Liver (tissue), 8 donors: ENCODE results near the gene CCR5AS.

ENCODE experiments used
- DNase-seq: peaks from one replicate; pipeline ENCODE4 v3.0.0-alpha.2; 2017; ENCODE audit warnings: low spot score
- H3K27ac ChIP-seq, 2 donors: one replicate each; pipeline ENCODE4 v1.7.0; 2013; ENCODE audit warnings: inconsistent platforms in 2 of 2, low read length in 2 of 2, control low read depth in 1 of 2, low read depth in 1 of 2, mild to moderate bottlenecking in 1 of 2
- H3K27me3 ChIP-seq, 4 donors: one replicate each; pipeline versions ENCODE4 v1.6.1 to v1.7.0; 2013; ENCODE audit warnings: low read length in 3 of 4, inconsistent platforms in 1 of 4, mild to moderate bottlenecking in 1 of 4, moderate library complexity in 1 of 4; ENCODE audit not compliant: control insufficient read depth in 4 of 4, insufficient read depth in 4 of 4
- H3K36me3 ChIP-seq, 4 donors: one replicate each; pipeline versions ENCODE4 v1.6.1 to v1.7.0; 2013; ENCODE audit warnings: low read length in 3 of 4, mild to moderate bottlenecking in 3 of 4, low read depth in 1 of 4, moderate library complexity in 1 of 4; ENCODE audit not compliant: control insufficient read depth in 4 of 4, insufficient read depth in 3 of 4
- H3K4me1 ChIP-seq, 4 donors: one replicate each; pipeline versions ENCODE4 v1.6.1 to v1.7.0; 2013; ENCODE audit warnings: low read length in 3 of 4, mild to moderate bottlenecking in 3 of 4, moderate library complexity in 1 of 4; ENCODE audit not compliant: control insufficient read depth in 4 of 4, insufficient read depth in 4 of 4
- H3K4me3 ChIP-seq, 3 donors: one replicate each; pipeline versions ENCODE4 v1.6.1 to v1.7.0; 2013; ENCODE audit warnings: low read length in 3 of 3, control low read depth in 1 of 3, low read depth in 1 of 3, mild to moderate bottlenecking in 1 of 3
- H3K9ac ChIP-seq, 2 donors: one replicate each; pipeline ENCODE4 v1.7.0; 2013; ENCODE audit warnings: low read length in 2 of 2, mild to moderate bottlenecking in 2 of 2, moderate library complexity in 2 of 2, control low read depth in 1 of 2, low read depth in 1 of 2
- H3K9me3 ChIP-seq, 4 donors: one replicate each; pipeline versions ENCODE4 v1.6.1 to v1.7.0; 2013; ENCODE audit warnings: low read length in 3 of 4; ENCODE audit not compliant: control insufficient read depth in 4 of 4
- CTCF ChIP-seq: fragments of 150-350 bp; IDR thresholded peaks from 2 replicates; pipeline ENCODE4 v1.5.1; 2017; ENCODE audit warnings: improper control_type of control experiment, low read depth, low read length; ENCODE audit not compliant: missing input control
- EGR1 ChIP-seq, 2 donors: IDR thresholded peaks; 2 replicates each; pipeline ENCODE4 v1.6.1; 2016 to 2018; ENCODE audit warnings: antibody characterized with exemption in 2 of 2, low read depth in 2 of 2
- FOXA1 ChIP-seq: IDR thresholded peaks from 2 replicates; pipeline ENCODE4 v1.6.1; 2016; ENCODE audit warnings: antibody characterized with exemption
- FOXA2 ChIP-seq: IDR thresholded peaks from 2 replicates; pipeline ENCODE4 v1.6.1; 2016; ENCODE audit warnings: antibody characterized with exemption
- GABPA ChIP-seq, 2 donors: IDR thresholded peaks in 1 of 2; conservative IDR thresholded peaks in 1 of 2; 2 replicates each; pipeline ENCODE4 v1.6.1; 2016; ENCODE audit warnings: antibody characterized with exemption in 2 of 2, mild to moderate bottlenecking in 1 of 2, moderate library complexity in 1 of 2
- HNF4A ChIP-seq, 2 donors: conservative IDR thresholded peaks; 2 replicates each; pipeline ENCODE4 v1.6.1; 2016; ENCODE audit warnings: antibody characterized with exemption in 2 of 2, mild to moderate bottlenecking in 2 of 2
- HNF4G ChIP-seq: IDR thresholded peaks from 2 replicates; pipeline ENCODE4 v1.6.1; 2016; ENCODE audit warnings: antibody characterized with exemption
- JUND ChIP-seq, 2 donors: IDR thresholded peaks; 2 replicates each; pipeline ENCODE4 v1.6.1; 2016; ENCODE audit warnings: antibody characterized with exemption in 2 of 2
- MAX ChIP-seq: IDR thresholded peaks from 2 replicates; pipeline ENCODE4 v1.6.1; 2016; ENCODE audit warnings: antibody characterized with exemption
- NR2F2 ChIP-seq: IDR thresholded peaks from 2 replicates; pipeline ENCODE4 v1.6.1; 2016; ENCODE audit warnings: antibody characterized with exemption
- RAD21 ChIP-seq, 2 donors: IDR thresholded peaks; 2 replicates each; pipeline ENCODE4 v1.6.1; 2016; ENCODE audit warnings: antibody characterized with exemption in 2 of 2, mild to moderate bottlenecking in 2 of 2
- SP1 ChIP-seq: IDR thresholded peaks from 2 replicates; pipeline ENCODE4 v1.6.1; 2018; ENCODE audit warnings: antibody characterized with exemption, mild to moderate bottlenecking
- TAF1 ChIP-seq: conservative IDR thresholded peaks from 2 replicates; pipeline ENCODE4 v1.6.1; 2016; ENCODE audit warnings: antibody characterized with exemption, mild to moderate bottlenecking
- YY1 ChIP-seq: IDR thresholded peaks from 2 replicates; pipeline ENCODE4 v1.6.1; 2016; ENCODE audit warnings: antibody characterized with exemption, mild to moderate bottlenecking
- ZBTB33 ChIP-seq: IDR thresholded peaks from 2 replicates; pipeline ENCODE4 v1.6.1; 2016; ENCODE audit warnings: antibody characterized with exemption
- WGBS: extraction: QIAGEN DNeasy Blood & Tissue Kit; methylation state at CpG from one replicate; pipeline ENCODE4 v1.1.7; 2013; 5-methylcytosine and 5-hydroxymethylcytosine counted together
- TF ChIP-seq, protein P1 (sequence below): IDR thresholded peaks from 2 replicates; pipeline ENCODE4 v1.6.1; 2016; ENCODE audit warnings: antibody characterized with exemption
- TF ChIP-seq, protein P2 (sequence below): IDR thresholded peaks from 2 replicates; pipeline ENCODE4 v1.6.1; 2016; ENCODE audit warnings: antibody characterized with exemption, mild to moderate bottlenecking
- donor health status: healthy.
- donor health status: healthy.
- donor health status: healthy.
- donor health status: healthy.
- donor health status: healthy.

The CCR5AS gene

GRCh38 chr3:46399098-46399497 is 7.8 kb downstream of the CCR5AS start:
- no peak overlapping the region for H3K4me3 ChIP-seq
- TF ChIP-seq, protein P1, sequence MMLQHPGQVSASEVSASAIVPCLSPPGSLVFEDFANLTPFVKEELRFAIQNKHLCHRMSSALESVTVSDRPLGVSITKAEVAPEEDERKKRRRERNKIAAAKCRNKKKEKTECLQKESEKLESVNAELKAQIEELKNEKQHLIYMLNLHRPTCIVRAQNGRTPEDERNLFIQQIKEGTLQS = no peak
- no peaks in the 10 kb centered on the region for H3K9me3 ChIP-seq
- no peak overlapping the region for H3K9ac ChIP-seq
- DNase-seq = no peak
- no peaks in the 10 kb centered on the region for H3K4me1 ChIP-seq
- no peaks in the 10 kb centered on the region for H3K27me3 ChIP-seq
- H3K27ac ChIP-seq = no peak overlapping the region
- WGBS = 83% methylated on average over 2 of the region's 2 CpGs
- no peaks in the 10 kb centered on the region for H3K36me3 ChIP-seq

DNA sequence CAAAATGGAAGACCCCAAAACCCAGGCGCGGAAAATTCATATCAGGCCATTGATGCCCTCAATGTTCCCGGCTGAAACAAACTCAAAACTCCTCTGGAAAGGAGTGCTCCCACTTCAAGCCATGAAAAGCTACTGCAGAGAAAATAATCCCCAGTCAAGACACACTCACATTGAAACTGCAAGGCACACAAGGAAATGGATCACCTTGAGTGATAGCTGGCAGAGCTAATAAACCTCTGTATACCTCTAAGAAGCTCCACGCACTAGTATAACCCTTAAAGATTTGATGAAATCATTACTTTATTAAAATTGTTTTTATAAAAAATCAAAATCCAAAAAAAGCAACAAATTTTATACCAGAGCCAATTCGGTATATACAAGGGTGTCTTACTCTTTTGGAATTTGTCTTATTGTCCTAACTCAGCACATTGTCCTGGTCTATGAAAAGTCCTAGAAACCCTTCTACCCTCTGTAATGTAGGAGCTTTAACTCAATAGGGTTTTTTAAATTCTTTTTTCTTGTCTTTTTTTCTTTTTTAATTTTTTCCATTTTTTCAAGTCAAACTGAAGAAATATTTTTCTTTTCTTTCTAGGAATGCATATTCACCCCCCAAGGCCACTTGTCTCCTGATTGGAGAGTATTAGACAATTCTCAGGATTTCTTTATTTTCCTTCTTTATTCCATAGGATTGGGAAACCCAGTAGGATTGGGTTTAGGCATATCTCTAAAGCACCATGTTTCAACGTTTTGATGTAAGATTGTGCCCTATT is 8.5 kb downstream of the CCR5AS start:
- H3K27ac ChIP-seq = no peak overlapping the region
- TF ChIP-seq ZBTB33 = no peak
- TF ChIP-seq GABPA (IDR thresholded peaks at IDR 0.05 in 1 of 2, conservative IDR thresholded peaks at IDR 0.05 in 1 of 2) = no peak
- TF ChIP-seq TAF1 = no peak
- TF ChIP-seq MAX = no peak
- DNase-seq = no peak
- no peaks in the 10 kb centered on the region for H3K9me3 ChIP-seq
- 85% methylated on average over 6 of the region's 6 CpGs for WGBS
- H3K9ac ChIP-seq = no peak overlapping the region
- no peak overlapping the region for H3K4me3 ChIP-seq
- no peaks in the 10 kb centered on the region for H3K27me3 ChIP-seq
- no peaks in the 10 kb centered on the region for H3K36me3 ChIP-seq
- H3K4me1 ChIP-seq = no peaks in the 10 kb centered on the region

DNA sequence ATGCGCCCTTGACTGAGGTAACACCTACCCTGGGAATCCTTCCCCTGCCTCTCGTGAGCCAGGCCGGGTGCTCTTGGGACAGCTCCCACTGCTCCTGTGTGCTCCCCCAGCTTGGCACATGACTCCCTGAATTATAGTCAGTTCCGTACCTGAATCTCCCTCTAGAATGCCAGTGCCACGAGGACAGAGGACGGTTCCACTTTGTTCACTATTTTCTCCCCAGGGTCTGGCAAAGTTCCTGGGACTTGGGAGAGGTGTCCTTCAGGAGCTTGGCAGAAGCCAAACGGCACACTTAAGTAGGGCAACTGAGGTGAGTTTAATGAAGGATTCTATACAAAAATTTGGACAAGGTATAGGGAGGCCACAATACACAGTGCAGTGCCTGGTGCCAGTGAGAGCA is 9.8 kb downstream of the CCR5AS start:
- H3K4me1 ChIP-seq = no peaks in the 10 kb centered on the region
- no peaks in the 10 kb centered on the region for H3K9me3 ChIP-seq
- H3K4me3 ChIP-seq = no peak overlapping the region
- no peak for DNase-seq
- H3K36me3 ChIP-seq = no peaks in the 10 kb centered on the region
- H3K9ac ChIP-seq = no peak overlapping the region
- H3K27me3 ChIP-seq = no peaks in the 10 kb centered on the region
- H3K27ac ChIP-seq = no peak overlapping the region
- 93% methylated on average over 7 of the region's 7 CpGs for WGBS
- TF ChIP-seq TAF1 = no peak
- TF ChIP-seq FOXA1 = no peak
- TF ChIP-seq GABPA (IDR thresholded peaks at IDR 0.05 in 1 of 2, conservative IDR thresholded peaks at IDR 0.05 in 1 of 2) = no peak
- TF ChIP-seq, protein P1 = no peak
- no peak for TF ChIP-seq EGR1 (IDR thresholded peaks at IDR 0.05; ENCODE audit: low read depth in 2 of 2)
- TF ChIP-seq RAD21 (IDR thresholded peaks at IDR 0.05) = no peak
- TF ChIP-seq CTCF = no peak
- no peak for TF ChIP-seq HNF4A (conservative IDR thresholded peaks at IDR 0.05)
- TF ChIP-seq ZBTB33 = no peak
- no peak for TF ChIP-seq JUND (IDR thresholded peaks at IDR 0.05)
- TF ChIP-seq, protein P2, sequence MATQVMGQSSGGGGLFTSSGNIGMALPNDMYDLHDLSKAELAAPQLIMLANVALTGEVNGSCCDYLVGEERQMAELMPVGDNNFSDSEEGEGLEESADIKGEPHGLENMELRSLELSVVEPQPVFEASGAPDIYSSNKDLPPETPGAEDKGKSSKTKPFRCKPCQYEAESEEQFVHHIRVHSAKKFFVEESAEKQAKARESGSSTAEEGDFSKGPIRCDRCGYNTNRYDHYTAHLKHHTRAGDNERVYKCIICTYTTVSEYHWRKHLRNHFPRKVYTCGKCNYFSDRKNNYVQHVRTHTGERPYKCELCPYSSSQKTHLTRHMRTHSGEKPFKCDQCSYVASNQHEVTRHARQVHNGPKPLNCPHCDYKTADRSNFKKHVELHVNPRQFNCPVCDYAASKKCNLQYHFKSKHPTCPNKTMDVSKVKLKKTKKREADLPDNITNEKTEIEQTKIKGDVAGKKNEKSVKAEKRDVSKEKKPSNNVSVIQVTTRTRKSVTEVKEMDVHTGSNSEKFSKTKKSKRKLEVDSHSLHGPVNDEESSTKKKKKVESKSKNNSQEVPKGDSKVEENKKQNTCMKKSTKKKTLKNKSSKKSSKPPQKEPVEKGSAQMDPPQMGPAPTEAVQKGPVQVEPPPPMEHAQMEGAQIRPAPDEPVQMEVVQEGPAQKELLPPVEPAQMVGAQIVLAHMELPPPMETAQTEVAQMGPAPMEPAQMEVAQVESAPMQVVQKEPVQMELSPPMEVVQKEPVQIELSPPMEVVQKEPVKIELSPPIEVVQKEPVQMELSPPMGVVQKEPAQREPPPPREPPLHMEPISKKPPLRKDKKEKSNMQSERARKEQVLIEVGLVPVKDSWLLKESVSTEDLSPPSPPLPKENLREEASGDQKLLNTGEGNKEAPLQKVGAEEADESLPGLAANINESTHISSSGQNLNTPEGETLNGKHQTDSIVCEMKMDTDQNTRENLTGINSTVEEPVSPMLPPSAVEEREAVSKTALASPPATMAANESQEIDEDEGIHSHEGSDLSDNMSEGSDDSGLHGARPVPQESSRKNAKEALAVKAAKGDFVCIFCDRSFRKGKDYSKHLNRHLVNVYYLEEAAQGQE = no peak
- no peak for TF ChIP-seq FOXA2
- no peak for TF ChIP-seq SP1
- no peak for TF ChIP-seq MAX
- no peak for TF ChIP-seq NR2F2
- TF ChIP-seq HNF4G = no peak
- no peak for TF ChIP-seq YY1
